Measurements from ENCODE around the gene TEAD1.

GRCh38 chr11:12922980-12923507, 248.8 kb downstream of the TEAD1 start:
- TF ChIP-seq MAFK (IDR thresholded peaks at IDR 0.05; ENCODE audit: low read length) (no peak), EZH2 (IDR thresholded peaks at IDR 0.05; ENCODE audit: borderline replicate concordance, low read depth, low read length) (no peak), ARID3A (IDR thresholded peaks at IDR 0.05; ENCODE audit: borderline replicate concordance, low read depth, low read length) (no peak), ZNF76 (CRISPR knock-in tag; IDR thresholded peaks at IDR 0.05; ENCODE audit: borderline replicate concordance) (no peak), ZZZ3 (IDR thresholded peaks at IDR 0.05) (no peak), ZNF318 (IDR thresholded peaks at IDR 0.05; ENCODE audit: borderline replicate concordance in 1 of 2, low read depth in 1 of 2) (no peak), ZSCAN29 (IDR thresholded peaks at IDR 0.05) (no peak), RBBP5 (IDR thresholded peaks at IDR 0.05; ENCODE audit: borderline replicate concordance, insufficient read depth, low read length, poor library complexity, severe bottlenecking) (no peak)
